Endothelial cell of umbilical vein (primary cell): ENCODE results near the gene C1orf167.

Experiments used
- CTCF ChIP-seq, 2 donors: IDR thresholded peaks; 1 replicate in 1 of 2; 2 replicates in 1 of 2; pipeline ENCODE4 v1.5.1; 2011; ENCODE audit warnings: low read length in 2 of 2, mild to moderate bottlenecking in 2 of 2, moderate library complexity in 2 of 2, control low read depth in 1 of 2, inconsistent platforms in 1 of 2, low read depth in 1 of 2; ENCODE audit not compliant: insufficient read depth in 1 of 2; ENCODE audit errors: extremely low read depth in 1 of 2
- EZH2 ChIP-seq: IDR thresholded peaks from 2 replicates; pipeline ENCODE4 v1.6.1; 2012; ENCODE audit warnings: borderline replicate concordance, low read depth, mild to moderate bottlenecking, moderate library complexity, low read length, inconsistent platforms; ENCODE audit not compliant: severe bottlenecking
- POLR2A ChIP-seq: IDR thresholded peaks from 2 replicates; pipeline ENCODE4 v1.6.1; 2012; ENCODE audit warnings: low read depth, mild to moderate bottlenecking, control low read depth, low read length
- POLR2AphosphoS5 ChIP-seq: IDR thresholded peaks from 2 replicates; pipeline ENCODE4 v1.6.1; 2012; ENCODE audit warnings: low read depth, mild to moderate bottlenecking, control low read depth, low read length, moderate library complexity; ENCODE audit not compliant: insufficient read depth

- TF ChIP-seq CTCF (IDR thresholded peaks at IDR 0.05; ENCODE audit: extremely low read depth in 1 of 2, insufficient read depth in 1 of 2, low read depth in 1 of 2, low read length in 2 of 2) (no peak), POLR2AphosphoS5 (no peak), POLR2A (no peak), EZH2 (no peak)
These were observed 20.2 kb downstream of the C1orf167 start for GRCh38 chr1:11782127-11782708.
